Adrenal gland (tissue), 12 donors: ENCODE measurements around the gene HS3ST2. TPM values are rescaled to one million over a fixed set of nuclear protein-coding genes. Genes with fewer than 3 reads are reported as not detected.

Experiments used
- DNase-seq, 7 donors: peaks; one replicate each; pipeline ENCODE4 v3.0.0-alpha.2; 2019 to 2020
- H3K27ac ChIP-seq, 5 donors: fragments of 200-600 bp; sonication (generic) in 4 of 5; 1 replicate in 3 of 5; 2 replicates in 2 of 5; pipeline versions ENCODE4 v1.5.1 to v1.8.0; 2016 to 2020; ENCODE audit warnings: mild to moderate bottlenecking in 1 of 5
- H3K27me3 ChIP-seq: fragments of 200-600 bp; 2 replicates; pipeline ENCODE4 v1.8.0; 2021
- H3K36me3 ChIP-seq, 2 donors: fragments of 200-600 bp; replicated peaks in 1 of 2; 1 replicate in 1 of 2; 2 replicates in 1 of 2; pipeline versions ENCODE4 v1.5.1 to v1.8.0; 2018 to 2022
- H3K4me1 ChIP-seq, 2 donors: fragments of 200-600 bp; replicated peaks in 1 of 2; 1 replicate in 1 of 2; 2 replicates in 1 of 2; pipeline versions ENCODE4 v1.5.1 to v1.8.0; 2018 to 2021
- H3K4me3 ChIP-seq, 4 donors: fragments of 200-600 bp; sonication (generic) in 3 of 4; one replicate each; pipeline ENCODE4 v1.5.1; 2016 to 2018
- H3K9me3 ChIP-seq, 3 donors: fragments of 200-600 bp; sonication (generic) in 1 of 3; replicated peaks in 1 of 3; 1 replicate in 2 of 3; 2 replicates in 1 of 3; pipeline versions ENCODE4 v1.5.1 to v1.8.0; 2016 to 2021
- POLR2A ChIP-seq, 2 donors: fragments of 450-650 bp; IDR thresholded peaks; one replicate each; pipeline ENCODE4 v1.6.1; 2017; ENCODE audit warnings: antibody characterized with exemption in 2 of 2, mild to moderate bottlenecking in 2 of 2, moderate library complexity in 1 of 2
- WGBS, 4 donors: extraction: QIAGEN DNeasy Blood & Tissue Kit in 2 of 4; methylation state at CpG; one replicate each; pipeline versions ENCODE4 v1.1.5 to v1.1.7; 2013 to 2017; 5-methylcytosine and 5-hydroxymethylcytosine counted together
- intact Hi-C, 2 donors: fragments of 100-400 bp; cut with DNase I; formaldehyde crosslinking; loops; one replicate each; pipeline versions ENCODE4 v1.14.1 to v1.15.0; 2022 to 2023
- polyA plus RNA-seq, 3 donors: library from polyadenylated mRNA; stranded (reverse); fragments of 200-250 nt in 2 of 3; fragments of 350-450 nt in 1 of 3; fragmentation: Illumina TruSeq in 1 of 3; extraction: RNeasy Lipid Tissue Mini Kit (QIAGEN cat#74804) in 1 of 3; gene quantifications; one replicate each; pipeline ENCODE4 v1.2.3, GENCODE V29; 2013 to 2014
- total RNA-seq, 9 donors: library from RNA; depleted of rRNA in 4 of 9; stranded (reverse); fragments of >200 nt in 4 of 9; fragments of 120-200 nt in 1 of 9; fragmentation: NEBNext Ultra II Directional in 1 of 9; extraction: Animal tissue kit (Norgen Biotek cat#: 25700) in 1 of 9; gene quantifications; one replicate each; pipeline versions ENCODE4 v1.1.0 to v1.2.4, GENCODE V29; 2013 to 2023
- TF ChIP-seq, protein P1 (sequence below), 6 experiments: fragments of 450-650 bp in 4 of 6; fragments of 200-600 bp in 2 of 6; sonication (generic) in 1 of 6; IDR thresholded peaks; 1 replicate in 5 of 6; 2 replicates in 1 of 6; pipeline versions ENCODE4 v1.5.1 to v1.8.0; 2016 to 2021; ENCODE audit warnings: antibody characterized with exemption in 6 of 6, mild to moderate bottlenecking in 2 of 6, moderate library complexity in 1 of 6
- donor health status: healthy with polysubstance abuse.
- donor health status: Bipolar disorder and iron deficiency.
- donor health status: DM: yes; HTN: yes; CAD: no.
- donor health status: DM: no; HTN: no; CAD: no.
- donor health status: DM: no; HTN: no; CAD: no.
- donor health status: DM: yes; HTN: yes; CAD: no.

HS3ST2 gene
- total and polyA plus RNA-seq, 12 donors, result 0.06 to 11.5 (median 2.6) TPM

- H3K27me3 ChIP-seq, result peaks cover 6% of the 10 kb centered on the region
- TF ChIP-seq, protein P1, sequence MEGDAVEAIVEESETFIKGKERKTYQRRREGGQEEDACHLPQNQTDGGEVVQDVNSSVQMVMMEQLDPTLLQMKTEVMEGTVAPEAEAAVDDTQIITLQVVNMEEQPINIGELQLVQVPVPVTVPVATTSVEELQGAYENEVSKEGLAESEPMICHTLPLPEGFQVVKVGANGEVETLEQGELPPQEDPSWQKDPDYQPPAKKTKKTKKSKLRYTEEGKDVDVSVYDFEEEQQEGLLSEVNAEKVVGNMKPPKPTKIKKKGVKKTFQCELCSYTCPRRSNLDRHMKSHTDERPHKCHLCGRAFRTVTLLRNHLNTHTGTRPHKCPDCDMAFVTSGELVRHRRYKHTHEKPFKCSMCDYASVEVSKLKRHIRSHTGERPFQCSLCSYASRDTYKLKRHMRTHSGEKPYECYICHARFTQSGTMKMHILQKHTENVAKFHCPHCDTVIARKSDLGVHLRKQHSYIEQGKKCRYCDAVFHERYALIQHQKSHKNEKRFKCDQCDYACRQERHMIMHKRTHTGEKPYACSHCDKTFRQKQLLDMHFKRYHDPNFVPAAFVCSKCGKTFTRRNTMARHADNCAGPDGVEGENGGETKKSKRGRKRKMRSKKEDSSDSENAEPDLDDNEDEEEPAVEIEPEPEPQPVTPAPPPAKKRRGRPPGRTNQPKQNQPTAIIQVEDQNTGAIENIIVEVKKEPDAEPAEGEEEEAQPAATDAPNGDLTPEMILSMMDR (IDR thresholded peaks at IDR 0.05), result no peak
- TF ChIP-seq POLR2A (IDR thresholded peaks at IDR 0.05), result no peak
- no peaks in the 10 kb centered on the region for H3K4me1 ChIP-seq
- no peaks in the 10 kb centered on the region for H3K9me3 ChIP-seq
- H3K36me3 ChIP-seq, result no peaks in the 10 kb centered on the region
- intact Hi-C loops, result no loop called here
- H3K27ac ChIP-seq, result no peak overlapping the region
- H3K4me3 ChIP-seq, result no peak overlapping the region
- no peak for DNase-seq
- WGBS, 4 donors, result 57 to 73% (median 65%) methylated on average over 3 of the region's 3 CpGs
These were observed 115.5 kb downstream of the HS3ST2 start for GRCh38 chr16:22929461-22929860.

GRCh38 chr16:22932032-22932771 is 118.2 kb downstream of the HS3ST2 start:
- Histone ChIP-seq H3K9me3 (no peaks in the 10 kb centered on the region), H3K4me3 (no peak overlapping the region), H3K27ac (no peak overlapping the region), H3K27me3 (peaks cover 6% of the 10 kb centered on the region), H3K4me1 (no peaks in the 10 kb centered on the region), H3K36me3 (no peaks in the 10 kb centered on the region)
- no peak for DNase-seq
- intact Hi-C loops, result no loop called here
- 37 to 49% (median 41%) methylated on average over 8 of the region's 8 CpGs for WGBS, 4 donors
- no peak for TF ChIP-seq POLR2A (IDR thresholded peaks at IDR 0.05)
- TF ChIP-seq, protein P1 (IDR thresholded peaks at IDR 0.05), result no peak

DNA sequence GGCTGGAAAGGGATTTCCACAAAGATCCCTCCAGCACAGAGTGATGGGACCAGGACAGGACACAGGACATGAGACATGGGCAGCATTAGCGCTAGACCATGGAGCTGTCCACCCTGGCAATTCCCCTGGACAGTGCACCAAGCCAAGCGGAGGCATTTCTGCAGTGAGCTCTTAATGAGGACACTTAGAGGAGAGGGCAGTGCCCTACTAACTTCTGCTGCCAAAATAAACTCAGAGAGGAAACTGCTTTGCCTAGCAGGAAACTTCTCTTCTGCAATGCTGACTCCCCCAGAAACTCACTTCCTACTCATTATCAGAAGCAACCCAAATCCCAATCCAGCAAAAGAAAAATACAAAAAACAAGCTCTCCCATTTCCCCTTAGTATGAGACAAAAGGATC is 119.2 kb downstream of the HS3ST2 start:
- TF ChIP-seq POLR2A (IDR thresholded peaks at IDR 0.05), result no peak
- TF ChIP-seq, protein P1 (IDR thresholded peaks at IDR 0.05), result no peak
- H3K27ac ChIP-seq, result no peak overlapping the region
- H3K4me1 ChIP-seq, result no peaks in the 10 kb centered on the region
- no peaks in the 10 kb centered on the region for H3K36me3 ChIP-seq
- WGBS, 4 donors, result 20 to 33% (median 29%) methylated on average over 1 to 2 of the region's 2 CpGs
- no peak overlapping the region for H3K4me3 ChIP-seq
- peaks cover 6% of the 10 kb centered on the region for H3K27me3 ChIP-seq
- intact Hi-C loops, result no loop called here
- peak in 6 of 7 donors; percentile 13 to 57 (median 22) for DNase-seq
- H3K9me3 ChIP-seq, result no peaks in the 10 kb centered on the region

- no peak for DNase-seq
- H3K9me3 ChIP-seq, result no peaks in the 10 kb centered on the region
- H3K27me3 ChIP-seq, result peaks cover 4% of the 10 kb centered on the region
- WGBS, 4 donors, result 53 to 69% (median 67%) methylated on average over 2 of the region's 2 CpGs
- H3K27ac ChIP-seq, result no peak overlapping the region
- TF ChIP-seq, protein P1 (IDR thresholded peaks at IDR 0.05), result no peak
- intact Hi-C loops, result no loop called here
- H3K4me3 ChIP-seq, result no peak overlapping the region
- H3K4me1 ChIP-seq, result no peaks in the 10 kb centered on the region
- no peaks in the 10 kb centered on the region for H3K36me3 ChIP-seq
These were observed 120.8 kb downstream of the HS3ST2 start for GRCh38 chr16:22934786-22935185.
